ENCODE data around the gene PLXNA1. TPM values are rescaled to one million over a fixed set of nuclear protein-coding genes. Genes with fewer than 3 reads are reported as not detected.

Gene PLXNA1
- total and polyA plus RNA-seq, 2 of the 8 experiments (the other 6 are each of a cell fraction or from before 2014, with no cell fraction given), result 47.5 to 54.9 TPM

DNA sequence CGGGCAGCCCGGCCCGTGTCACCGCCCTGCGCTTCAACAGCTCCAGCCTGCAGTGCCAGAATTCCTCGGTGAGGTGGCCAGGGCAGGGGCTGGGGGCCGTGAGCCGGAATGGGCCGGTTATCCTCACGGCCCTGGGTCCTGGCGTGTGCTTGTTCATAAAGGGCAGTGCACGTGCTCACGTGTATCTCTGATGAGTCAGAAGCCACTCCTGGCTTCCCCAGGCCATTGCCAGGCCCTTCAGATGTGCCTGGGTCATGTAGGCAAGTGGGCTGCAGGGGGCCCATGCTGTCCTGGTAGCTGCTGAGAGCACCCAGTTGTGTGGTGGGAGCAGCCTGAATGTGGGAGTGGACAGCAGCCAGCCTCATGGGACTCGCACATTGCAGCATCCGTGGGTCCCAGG, 29.2 kb downstream of the PLXNA1 start:
- H3K4me3 ChIP-seq (ENCODE audit: extremely low read depth in 1 of 4, insufficient read depth in 2 of 4, low read depth in 3 of 4, low read length in 4 of 4), result no peak overlapping the region
- no peak overlapping the region for H3K4ac ChIP-seq (replicated peaks; ENCODE audit: insufficient read length, low read depth, low read length)
- H2BK12ac ChIP-seq (ENCODE audit: low read depth, low read length), result 0 out of 2 replicates have a peak overlapping the region, but pooled peaks have one; percentile 17
- H3K4me1 ChIP-seq (replicated peaks in 1 of 4; ENCODE audit: control insufficient read depth in 3 of 4, insufficient read depth in 4 of 4, low read length in 3 of 4), result no peaks in the 10 kb centered on the region; a peak in 1 of 7 replicates
- H2BK120ac ChIP-seq (replicated peaks; ENCODE audit: low read depth, low read length), result no peak overlapping the region
- no peaks in the 10 kb centered on the region for H3K9me3 ChIP-seq (ENCODE audit: insufficient read depth in 2 of 2, low read depth in 1 of 2, low read length in 1 of 2)
- no peaks in the 10 kb centered on the region for H3K79me2 ChIP-seq (ENCODE audit: control insufficient read depth in 1 of 2, insufficient read depth in 2 of 2, low read length in 2 of 2)
- peaks cover 4 to 21% of the 10 kb centered on the region in 2 experiments for H4K20me1 ChIP-seq (replicated peaks in 1 of 2; ENCODE audit: control insufficient read depth in 1 of 2, insufficient read depth in 2 of 2, low read length in 2 of 2)
- H2BK5ac ChIP-seq (ENCODE audit: low read depth, low read length), result peak overlapping the region; percentile 24; the same call in 1 of the 2 replicates
- H4K91ac ChIP-seq (replicated peaks; ENCODE audit: insufficient read length, low read length), result no peak overlapping the region
- H3K56ac ChIP-seq (replicated peaks; ENCODE audit: insufficient read length, low read depth, low read length), result no peak overlapping the region
- CTCF ChIA-PET (ENCODE audit: partially characterized antibody), result interaction anchor here (1.4 kb wide), 1 partner anchor 17 kb away, joined by 5 read pairs; no protein-coding TSS in a partner anchor
- POLR2A ChIA-PET (ENCODE audit: partially characterized antibody), result interaction anchor here (1.1 kb wide), 1 partner anchor 12 kb away, joined by 3 read pairs; no protein-coding TSS in a partner anchor
- no peak overlapping the region for H3K4me2 ChIP-seq (ENCODE audit: insufficient read depth in 1 of 2, low read depth in 2 of 2, low read length in 2 of 2)
- WGBS, 2 experiments (ENCODE audit: extremely low coverage in 1 of 2, insufficient coverage in 1 of 2, insufficient read length in 1 of 2, insufficient replicate concordance in 2 of 2, low coverage in 1 of 2, low lambda C conversion rate in 2 of 2, missing lambda C conversion rate in 1 of 2), result 91% methylated on average over 15 of the region's 15 CpGs; no CpG with 5 or more reads in 1 of the 2 experiments
- H3K23ac ChIP-seq (ENCODE audit: insufficient read length), result no peak overlapping the region
- peaks cover 2 to 29% (median 16%) of the 10 kb centered on the region in 4 experiments; a peak in 6 of 8 replicates for H3K36me3 ChIP-seq (ENCODE audit: control insufficient read depth in 2 of 4, insufficient read depth in 4 of 4, low read length in 3 of 4)
- no peak overlapping the region for H2BK20ac ChIP-seq (ENCODE audit: low read length)
- H3K23me2 ChIP-seq (ENCODE audit: low read depth, low read length), result no peaks in the 10 kb centered on the region
- no peak overlapping the region for H3K9ac ChIP-seq (replicated peaks in 1 of 4; ENCODE audit: extremely low read depth in 1 of 4, low read depth in 3 of 4, low read length in 3 of 4)
- H3K27me3 ChIP-seq (replicated peaks in 1 of 4; ENCODE audit: control insufficient read depth in 3 of 4, extremely low read depth in 1 of 4, insufficient read depth in 3 of 4, low read length in 3 of 4), result no peaks in the 10 kb centered on the region
- no peak overlapping the region for H2AFZ ChIP-seq (ENCODE audit: low read length)
- no peak for DNase-seq (ENCODE audit: low read depth in 1 of 2, low spot score in 2 of 2)
- peak overlapping the region; percentile 20; the same call in 1 of the 2 replicates for H3K27ac ChIP-seq (ENCODE audit: low read depth, low read length)
- no peak for FAIRE-seq
- 0 out of 2 replicates have a peak, but pooled peaks cover 2% of the 10 kb centered on the region for H3K79me1 ChIP-seq (ENCODE audit: low read depth, low read length)
- no peak overlapping the region for H2BK15ac ChIP-seq (ENCODE audit: low read length)
- H4K5ac ChIP-seq (ENCODE audit: insufficient read length, low read depth, low read length), result no peak overlapping the region
- TF ChIP-seq TEAD4 (IDR thresholded peaks at IDR 0.05; ENCODE audit: low read depth, low read length) (no peak), RNF2 (IDR thresholded peaks at IDR 0.05; ENCODE audit: borderline replicate concordance, low read depth, low read length, missing control alignments, poor library complexity, severe bottlenecking) (no peak), TAF1 (IDR thresholded peaks at IDR 0.05; ENCODE audit: low read depth, low read length) (no peak), GABPA (IDR thresholded peaks at IDR 0.05; ENCODE audit: borderline replicate concordance, insufficient read depth, low read length) (no peak), CREB1 (IDR thresholded peaks at IDR 0.05) (no peak), TCF12 (IDR thresholded peaks at IDR 0.05; ENCODE audit: low read depth, low read length) (no peak), SIX5 (IDR thresholded peaks at IDR 0.05; ENCODE audit: low read depth, low read length) (no peak), CEBPB (IDR thresholded peaks at IDR 0.05; ENCODE audit: low read depth, low read length) (no peak), KDM1A (IDR thresholded peaks at IDR 0.05; ENCODE audit: borderline replicate concordance, low read length) (no peak), SUZ12 (IDR thresholded peaks at IDR 0.05; ENCODE audit: low read length) (no peak)
- TF ChIP-seq, protein P1, sequence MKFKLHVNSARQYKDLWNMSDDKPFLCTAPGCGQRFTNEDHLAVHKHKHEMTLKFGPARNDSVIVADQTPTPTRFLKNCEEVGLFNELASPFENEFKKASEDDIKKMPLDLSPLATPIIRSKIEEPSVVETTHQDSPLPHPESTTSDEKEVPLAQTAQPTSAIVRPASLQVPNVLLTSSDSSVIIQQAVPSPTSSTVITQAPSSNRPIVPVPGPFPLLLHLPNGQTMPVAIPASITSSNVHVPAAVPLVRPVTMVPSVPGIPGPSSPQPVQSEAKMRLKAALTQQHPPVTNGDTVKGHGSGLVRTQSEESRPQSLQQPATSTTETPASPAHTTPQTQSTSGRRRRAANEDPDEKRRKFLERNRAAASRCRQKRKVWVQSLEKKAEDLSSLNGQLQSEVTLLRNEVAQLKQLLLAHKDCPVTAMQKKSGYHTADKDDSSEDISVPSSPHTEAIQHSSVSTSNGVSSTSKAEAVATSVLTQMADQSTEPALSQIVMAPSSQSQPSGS (IDR thresholded peaks at IDR 0.05; ENCODE audit: low read length), result no peak
- H3K14ac ChIP-seq (ENCODE audit: insufficient read length), result no peak overlapping the region
- no peak overlapping the region for H3K18ac ChIP-seq (ENCODE audit: extremely low read depth, low read length)
- no peak overlapping the region for H2AK5ac ChIP-seq (ENCODE audit: low read depth, low read length)
- no peak overlapping the region for H4K8ac ChIP-seq (ENCODE audit: extremely low read depth, insufficient read depth, low read length)

All from H1 (cell line).